ENCODE data around the gene MYO5C. TPM values are rescaled to one million over a fixed set of nuclear protein-coding genes. Genes with fewer than 3 reads are reported as not detected.

Gene MYO5C
- total RNA-seq, 4 donors from 2014 or later, result 56.1 to 151 (median 84.5) TPM

DNA sequence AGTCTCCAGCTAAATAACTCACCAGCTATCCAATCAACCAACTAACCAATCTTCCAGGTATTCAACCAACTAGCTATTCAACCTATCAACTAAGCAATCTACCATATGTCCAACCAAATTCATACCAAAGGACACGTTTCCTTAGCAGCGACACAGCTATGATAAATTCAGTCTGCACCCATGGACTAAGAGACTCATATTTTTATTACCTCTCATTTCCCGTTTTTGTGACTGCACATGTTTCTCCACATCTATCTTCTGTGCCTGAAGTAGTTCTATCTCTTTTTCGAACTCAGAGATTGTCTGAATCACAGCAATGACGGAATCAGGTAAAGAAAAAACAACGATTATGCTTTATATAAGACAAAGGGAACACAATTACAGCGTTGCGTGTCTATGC lies 70.4 kb downstream of the MYO5C start:
- WGBS, 2 donors (ENCODE audit: low coverage in 1 of 2), result 85 to 92% methylated on average over 8 of the region's 8 CpGs
- intact Hi-C loops (cut with DNase I; ENCODE audit: low total_unique reads), result no loop called here
- no peaks in the 10 kb centered on the region for H3K36me3 ChIP-seq
- no peak overlapping the region for H3K4me3 ChIP-seq
- TF ChIP-seq POLR2AphosphoS5 (IDR thresholded peaks at IDR 0.05) (no peak), POLR2A (IDR thresholded peaks at IDR 0.05) (no peak), EP300 (IDR thresholded peaks at IDR 0.05; ENCODE audit: low read depth) (no peak), CTCF (IDR thresholded peaks at IDR 0.05) (no peak)
- peaks cover 0 to 10% (median 4%) of the 10 kb centered on the region in 4 donors for H3K4me1 ChIP-seq
- no peaks in the 10 kb centered on the region for H3K9me3 ChIP-seq
- in situ Hi-C loops (cut with MboI; ENCODE audit: low pct_ligation_motif_present in 1 of 4, low pct_unique_long_range_greater_than_20kb in 1 of 4, low sequenced_read_pairs in 3 of 4), result no loop called here
- H3K27ac ChIP-seq, result no peak overlapping the region
- H3K27me3 ChIP-seq, result no peaks in the 10 kb centered on the region
- no peak for DNase-seq

GRCh38 chr15:52224211-52224610 lies 71.4 kb downstream of the MYO5C start:
- 90 to 97% methylated on average over 4 of the region's 4 CpGs for WGBS, 2 donors (ENCODE audit: low coverage in 1 of 2)
- H3K36me3 ChIP-seq, result no peaks in the 10 kb centered on the region
- no peak for DNase-seq
- no peak overlapping the region for H3K27ac ChIP-seq
- no peak overlapping the region for H3K4me3 ChIP-seq
- intact Hi-C loops (cut with DNase I; ENCODE audit: low total_unique reads) (no loop called here), in situ Hi-C loops (cut with MboI; ENCODE audit: low pct_ligation_motif_present in 1 of 4, low pct_unique_long_range_greater_than_20kb in 1 of 4, low sequenced_read_pairs in 3 of 4) (no loop called here)
- H3K9me3 ChIP-seq, result no peaks in the 10 kb centered on the region
- no peaks in the 10 kb centered on the region for H3K27me3 ChIP-seq
- TF ChIP-seq POLR2A (IDR thresholded peaks at IDR 0.05) (no peak), CTCF (IDR thresholded peaks at IDR 0.05) (no peak), EP300 (IDR thresholded peaks at IDR 0.05; ENCODE audit: low read depth) (no peak), POLR2AphosphoS5 (IDR thresholded peaks at IDR 0.05) (no peak)
- peaks cover 0 to 1% (median 0%) of the 10 kb centered on the region in 4 donors for H3K4me1 ChIP-seq

- DNase-seq, result no peak
- intact Hi-C loops (cut with DNase I; ENCODE audit: low total_unique reads), result no loop called here
- in situ Hi-C loops (cut with MboI; ENCODE audit: low pct_ligation_motif_present in 1 of 4, low pct_unique_long_range_greater_than_20kb in 1 of 4, low sequenced_read_pairs in 3 of 4), result no loop called here
- TF ChIP-seq POLR2A (IDR thresholded peaks at IDR 0.05) (no peak), CTCF (IDR thresholded peaks at IDR 0.05) (no peak), POLR2AphosphoS5 (IDR thresholded peaks at IDR 0.05) (no peak), EP300 (IDR thresholded peaks at IDR 0.05; ENCODE audit: low read depth) (no peak)
- Histone ChIP-seq H3K4me3 (no peak overlapping the region), H3K9me3 (no peaks in the 10 kb centered on the region), H3K27me3 (no peaks in the 10 kb centered on the region), H3K36me3 (peaks cover 0 to 7% (median 0%) of the 10 kb centered on the region in 4 donors), H3K27ac (peak overlapping the region in 1 of 4 donors; percentile 29), H3K4me1 (no peaks in the 10 kb centered on the region)
- WGBS, 2 donors (ENCODE audit: low coverage in 1 of 2), result 63 to 64% methylated on average over 4 to 5 of the region's 5 CpGs
Measured at GRCh38 chr15:52221730-52222129, 73.9 kb downstream of the MYO5C start.

GRCh38 chr15:52220937-52221660 lies 74.5 kb downstream of the MYO5C start:
- in situ Hi-C loops (cut with MboI; ENCODE audit: low pct_ligation_motif_present in 1 of 4, low pct_unique_long_range_greater_than_20kb in 1 of 4, low sequenced_read_pairs in 3 of 4) (no loop called here), intact Hi-C loops (cut with DNase I; ENCODE audit: low total_unique reads) (no loop called here)
- Histone ChIP-seq H3K4me3 (no peak overlapping the region), H3K27me3 (no peaks in the 10 kb centered on the region), H3K4me1 (no peaks in the 10 kb centered on the region), H3K9me3 (no peaks in the 10 kb centered on the region), H3K36me3 (peaks cover 0 to 7% (median 0%) of the 10 kb centered on the region in 4 donors), H3K27ac (peak overlapping the region in 1 of 4 donors; percentile 29)
- TF ChIP-seq POLR2AphosphoS5 (IDR thresholded peaks at IDR 0.05) (no peak), EP300 (IDR thresholded peaks at IDR 0.05; ENCODE audit: low read depth) (no peak), POLR2A (IDR thresholded peaks at IDR 0.05) (no peak), CTCF (IDR thresholded peaks at IDR 0.05) (no peak)
- WGBS, 2 donors (ENCODE audit: low coverage in 1 of 2), result 68 to 74% methylated on average over 7 of the region's 7 CpGs
- DNase-seq, result no peak

Measured in transverse colon (tissue), 4 donors.